IMR-90 (cell line): ENCODE data around the gene FEZ2. TPM values are rescaled to one million over a fixed set of nuclear protein-coding genes. Genes with fewer than 3 reads are reported as not detected.
A peak's percentile ranks its signal among the peaks of the same experiment; 100 is the strongest.

ENCODE experiments used
- ATAC-seq: fragments of 200-7000 bp; cut with Tn5 transposase; 2 replicates; pipeline ENCODE4 v1.9.1; 2020; ENCODE audit warnings: low read depth, mild to moderate bottlenecking, moderate library complexity
- BruUV-seq: library from RNA; stranded (reverse); fragments of 400-500 nt; replicated peaks from 2 replicates; lab custom pipeline; 2021; lab: Mats Ljungman, UMichigan
- CTCF ChIA-PET: fragments of 300-600 bp; formaldehyde crosslinking; extraction: SDS; loops from one replicate; lab custom pipeline; 2021; ENCODE audit warnings: antibody characterized with exemption; lab: Yijun Ruan, JAX
- POLR2A ChIA-PET: fragments of 300-600 bp; sonication (Branson Sonifier 250); formaldehyde crosslinking; loops from one replicate; lab custom pipeline; 2022; ENCODE audit warnings: antibody characterized with exemption; ENCODE audit not compliant: unreplicated experiment; lab: Charles Lee
- DNase-seq: peaks from one replicate; pipeline ENCODE4 v3.0.0; 2013
- H2AFZ ChIP-seq: replicated peaks from 2 replicates; pipeline ENCODE3; 2013; ENCODE audit warnings: low read length, mild to moderate bottlenecking; ENCODE audit not compliant: poor library complexity
- H2AK5ac ChIP-seq: 2 replicates; pipeline ENCODE4 v1.6.1; 2013; ENCODE audit warnings: low read depth, low read length, inconsistent platforms
- H2AK9ac ChIP-seq: replicated peaks from 2 replicates; pipeline ENCODE3; 2013; ENCODE audit warnings: mild to moderate bottlenecking, low read depth, low read length, moderate library complexity; ENCODE audit not compliant: poor library complexity
- H2BK120ac ChIP-seq: 2 replicates; pipeline ENCODE4 v1.6.1; 2013; ENCODE audit warnings: low read depth, low read length, inconsistent platforms
- H2BK15ac ChIP-seq: 3 replicates; pipeline ENCODE4 v1.6.1; 2013; ENCODE audit warnings: low read depth, low read length, inconsistent platforms
- H2BK20ac ChIP-seq: 2 replicates; pipeline ENCODE4 v1.6.1; 2013; ENCODE audit warnings: low read depth, mild to moderate bottlenecking, inconsistent platforms, low read length, moderate library complexity
- H2BK5ac ChIP-seq: 2 replicates; pipeline ENCODE4 v1.6.1; 2013; ENCODE audit warnings: mild to moderate bottlenecking, low read depth, low read length, inconsistent platforms; ENCODE audit not compliant: poor library complexity, severe bottlenecking
- H3K14ac ChIP-seq: replicated peaks from 2 replicates; pipeline ENCODE4 v1.6.1; 2013; ENCODE audit warnings: low read depth, low read length, inconsistent platforms
- H3K18ac ChIP-seq: 2 replicates; pipeline ENCODE4 v1.6.1; 2013; ENCODE audit warnings: low read depth, low read length, control low read depth
- H3K23ac ChIP-seq: 2 replicates; pipeline ENCODE4 v1.6.1; 2013; ENCODE audit warnings: low read depth, low read length, inconsistent platforms
- H3K27ac ChIP-seq: 2 replicates; pipeline ENCODE4 v1.5.1; 2013; ENCODE audit warnings: mild to moderate bottlenecking, control low read depth, low read length; ENCODE audit not compliant: insufficient read depth
- H3K27me3 ChIP-seq: 2 replicates; pipeline ENCODE4 v1.6.1; 2013; ENCODE audit warnings: low read length; ENCODE audit not compliant: control insufficient read depth, insufficient read depth
- H3K36me3 ChIP-seq: 2 replicates; pipeline ENCODE4 v1.6.1; 2013; ENCODE audit warnings: low read length, mixed read lengths; ENCODE audit not compliant: control insufficient read depth, insufficient read depth
- H3K4ac ChIP-seq: 2 replicates; pipeline ENCODE4 v1.6.1; 2013; ENCODE audit warnings: low read depth, low read length, inconsistent platforms
- H3K4me1 ChIP-seq: 2 replicates; pipeline ENCODE4 v1.6.1; 2013; ENCODE audit warnings: low read length, mixed read lengths; ENCODE audit not compliant: control insufficient read depth, insufficient read depth
- H3K4me2 ChIP-seq: 2 replicates; pipeline ENCODE4 v1.6.1; 2013; ENCODE audit warnings: low read depth, mild to moderate bottlenecking, control low read depth, low read length, moderate library complexity
- H3K4me3 ChIP-seq: 2 replicates; pipeline ENCODE4 v1.5.1; 2013; ENCODE audit warnings: low read depth, mild to moderate bottlenecking, control low read depth, low read length, moderate library complexity; ENCODE audit not compliant: insufficient read depth
- H3K56ac ChIP-seq: 2 replicates; pipeline ENCODE4 v1.6.1; 2013; ENCODE audit warnings: low read length, inconsistent platforms; ENCODE audit not compliant: insufficient read depth; ENCODE audit errors: extremely low read depth
- H3K79me1 ChIP-seq, 2 experiments: 2 replicates each; pipeline ENCODE4 v1.6.1; 2013; ENCODE audit warnings: low read length in 2 of 2, inconsistent platforms in 1 of 2, low read depth in 1 of 2
- H3K9ac ChIP-seq: 2 replicates; pipeline ENCODE4 v1.6.1; 2013; ENCODE audit warnings: low read depth, low read length, control low read depth
- H3K9me1 ChIP-seq: 2 replicates; pipeline ENCODE4 v1.6.1; 2013; ENCODE audit warnings: low read length, inconsistent platforms; ENCODE audit not compliant: insufficient read depth
- H3K9me3 ChIP-seq: 2 replicates; pipeline ENCODE4 v1.6.1; 2013; ENCODE audit warnings: low read length; ENCODE audit not compliant: control insufficient read depth, insufficient read depth
- H4K20me1 ChIP-seq: 2 replicates; pipeline ENCODE4 v1.6.1; 2013; ENCODE audit warnings: low read length, inconsistent platforms; ENCODE audit not compliant: insufficient read depth
- H4K5ac ChIP-seq: 2 replicates; pipeline ENCODE4 v1.6.1; 2013; ENCODE audit warnings: mild to moderate bottlenecking, low read depth, low read length, control low read depth
- H4K8ac ChIP-seq, 2 experiments: 2 replicates each; pipeline ENCODE4 v1.6.1; 2013; ENCODE audit warnings: low read depth in 2 of 2, low read length in 2 of 2, control low read depth in 1 of 2, inconsistent platforms in 1 of 2
- H4K91ac ChIP-seq: 2 replicates; pipeline ENCODE4 v1.6.1; 2013; ENCODE audit warnings: low read depth, low read length, inconsistent platforms; ENCODE audit not compliant: insufficient read depth
- BHLHE40 ChIP-seq: fragments of 150-350 bp; IDR thresholded peaks from 2 replicates; pipeline ENCODE4 v1.6.1; 2016; ENCODE audit warnings: mild to moderate bottlenecking, low read depth, low read length
- CEBPB ChIP-seq: IDR thresholded peaks from 2 replicates; pipeline ENCODE4 v1.6.1; 2012; ENCODE audit warnings: low read depth, low read length, improper control_type of control experiment
- CHD1 ChIP-seq: IDR thresholded peaks from 2 replicates; pipeline ENCODE4 v1.6.1; 2012; ENCODE audit warnings: low read depth, low read length, improper control_type of control experiment
- MAFK ChIP-seq: IDR thresholded peaks from 2 replicates; pipeline ENCODE4 v1.6.1; 2012; ENCODE audit warnings: low read depth, low read length, improper control_type of control experiment
- MXI1 ChIP-seq: IDR thresholded peaks from 2 replicates; pipeline ENCODE4 v1.6.1; 2012; ENCODE audit warnings: low read depth, mild to moderate bottlenecking, low read length, moderate library complexity, borderline replicate concordance
- RAD21 ChIP-seq: IDR thresholded peaks from 2 replicates; pipeline ENCODE4 v1.6.1; 2012; ENCODE audit warnings: low read length, improper control_type of control experiment
- RFX5 ChIP-seq: IDR thresholded peaks from 2 replicates; pipeline ENCODE4 v1.8.0; 2012; ENCODE audit warnings: low read depth, mild to moderate bottlenecking, low read length, moderate library complexity
- SMC3 ChIP-seq: fragments of 150-350 bp; IDR thresholded peaks from 2 replicates; pipeline ENCODE4 v1.6.1; 2016; ENCODE audit warnings: low read depth, mild to moderate bottlenecking, antibody characterized with exemption, low read length, moderate library complexity
- WGBS, 2 experiments: methylation state at CpG; one replicate each; pipeline versions ENCODE4 v1.1.5 to v1.1.7; 2013; ENCODE audit warnings: missing lambda C conversion rate in 2 of 2; ENCODE audit not compliant: insufficient read length in 1 of 2; ENCODE audit errors: extremely low coverage in 2 of 2; 5-methylcytosine and 5-hydroxymethylcytosine counted together
- dilution Hi-C: fragments of 300-500 bp; cut with HindIII; formaldehyde crosslinking; loops from one replicate; pipeline ENCODE4 v1.14.3; 2018; ENCODE audit warnings: low sequenced_read_pairs; ENCODE audit not compliant: unreplicated experiment
- in situ Hi-C: fragments of 300-500 bp; cut with MboI; formaldehyde crosslinking; loops from 3 replicates; pipeline ENCODE4 v1.14.3; 2019; ENCODE audit warnings: low sequenced_read_pairs, inconsistent platforms, mixed read lengths
- intact Hi-C: fragments of 100-400 bp; cut with micrococcal nuclease; formaldehyde crosslinking; loops from 2 replicates; pipeline ENCODE4 v1.10.0; 2022
- polyA plus RNA-seq, 3 experiments: library from polyadenylated mRNA; depleted of rRNA; stranded (reverse); fragments of >200 nt; gene quantifications; 2 replicates each; pipeline ENCODE4 v1.2.3, GENCODE V29; 2012; ENCODE audit warnings: low replicate concordance in 1 of 3
- total RNA-seq: library from RNA; depleted of rRNA; stranded (reverse); fragments of >200 nt; gene quantifications from 2 replicates; pipeline ENCODE4 v1.2.3, GENCODE V29; 2012
- TF ChIP-seq, protein P1 (sequence below): conservative IDR thresholded peaks from 2 replicates; pipeline ENCODE4 v1.5.1; 2012; ENCODE audit warnings: mild to moderate bottlenecking, low read depth, low read length, improper control_type of control experiment

FEZ2 gene
- total and polyA plus RNA-seq, 2 of the 4 experiments (the other 2 are of a cell fraction): 19.4 to 31.6 TPM

DNA sequence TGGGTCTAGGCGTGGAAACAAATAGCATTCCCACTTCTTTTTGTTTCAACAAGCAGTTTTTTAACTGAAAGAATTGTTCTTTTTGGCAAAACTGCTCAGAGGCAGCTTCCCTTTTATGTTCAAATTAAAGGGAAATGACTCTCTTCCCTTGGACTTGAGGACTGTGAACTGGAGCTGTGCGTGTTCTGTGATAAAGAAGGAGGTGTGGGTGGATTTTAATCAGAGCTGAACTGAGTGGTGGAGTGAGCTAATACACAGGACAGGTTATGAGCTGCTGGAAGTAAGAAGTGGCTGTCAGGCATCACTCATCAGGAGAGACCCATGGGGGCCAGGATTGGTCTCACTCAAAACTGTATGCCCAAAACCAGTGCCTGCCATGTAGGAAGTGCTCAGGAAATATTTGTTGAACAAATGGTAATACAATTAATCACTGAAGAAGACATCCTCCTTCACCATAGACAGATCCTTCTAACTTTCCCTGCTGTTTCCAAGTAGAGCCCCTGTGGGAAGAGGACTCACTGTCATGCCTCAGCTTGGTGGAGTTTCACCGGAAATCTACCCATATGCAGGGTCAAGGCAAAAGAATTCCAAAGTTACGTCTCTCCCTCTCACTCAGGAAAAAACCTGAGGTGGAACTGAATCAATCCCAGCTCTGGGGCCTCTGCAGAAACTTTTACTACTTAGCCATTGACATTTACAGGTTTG lies 55.9 kb downstream of the FEZ2 start (continued):
- no peak for TF ChIP-seq MXI1

DNA sequence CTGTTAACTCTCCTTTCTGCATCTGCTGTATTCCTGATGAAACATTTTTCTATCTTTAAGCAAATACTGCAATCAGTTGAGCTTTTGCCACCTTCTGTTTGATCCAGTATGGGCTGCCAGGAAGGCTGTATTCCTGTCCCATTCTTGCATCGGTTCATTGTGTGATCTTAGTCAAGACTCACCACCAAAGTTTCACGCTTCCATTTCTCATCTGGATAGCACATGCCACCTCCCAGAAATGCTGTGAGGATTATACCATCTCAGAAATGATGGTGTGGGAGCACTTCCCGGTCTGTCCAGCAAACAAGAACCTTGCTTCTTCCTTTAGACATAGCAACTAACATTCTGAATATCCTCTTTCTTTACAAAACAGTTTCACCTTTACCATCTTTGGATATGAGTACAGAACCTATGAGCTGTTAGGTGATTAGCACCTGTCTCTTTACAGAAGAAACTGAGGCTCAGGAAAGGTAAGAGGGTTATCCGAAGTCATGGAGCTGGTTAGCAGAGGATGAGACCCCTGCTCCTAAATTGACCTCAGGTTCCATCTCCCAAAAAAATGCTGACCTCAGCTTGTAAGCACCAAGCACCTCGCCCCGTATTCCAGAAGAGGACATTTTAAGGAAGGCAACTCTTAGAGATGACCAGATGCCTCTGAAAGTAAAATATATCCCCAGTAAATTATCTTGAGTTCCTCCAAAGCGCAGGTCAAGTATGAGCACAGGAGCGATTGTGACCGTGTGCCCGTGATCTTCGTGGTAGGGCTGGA lies 56.8 kb downstream of the FEZ2 start:
- no peak overlapping the region for H2BK120ac ChIP-seq
- no peak overlapping the region for H3K27ac ChIP-seq
- H3K18ac ChIP-seq: no peak overlapping the region
- in situ Hi-C loops: no loop called here
- dilution Hi-C loops: no loop called here
- no peak for DNase-seq
- H3K9ac ChIP-seq: no peak overlapping the region
- peak overlapping the region; percentile 66 for H2BK5ac ChIP-seq
- 100% methylated on average over 1 of the region's 11 CpGs; no CpG with 5 or more reads in 1 of the 2 experiments for WGBS, 2 experiments
- H3K79me1 ChIP-seq: peaks cover 14 to 72% of the 10 kb centered on the region in 2 experiments; a peak in 3 of 4 replicates
- no peak overlapping the region for H3K4me3 ChIP-seq
- POLR2A ChIA-PET: no interaction called here
- H3K9me3 ChIP-seq: no peaks in the 10 kb centered on the region
- peak overlapping the region in 1 of 2 experiments; percentile 31; a peak in 1 of 4 replicates for H4K8ac ChIP-seq
- TF ChIP-seq MXI1 (no peak), CEBPB (no peak), SMC3 (no peak), RFX5 (no peak), CHD1 (no peak), RAD21 (no peak), BHLHE40 (no peak), MAFK (peak; percentile 95)
- TF ChIP-seq, protein P1, sequence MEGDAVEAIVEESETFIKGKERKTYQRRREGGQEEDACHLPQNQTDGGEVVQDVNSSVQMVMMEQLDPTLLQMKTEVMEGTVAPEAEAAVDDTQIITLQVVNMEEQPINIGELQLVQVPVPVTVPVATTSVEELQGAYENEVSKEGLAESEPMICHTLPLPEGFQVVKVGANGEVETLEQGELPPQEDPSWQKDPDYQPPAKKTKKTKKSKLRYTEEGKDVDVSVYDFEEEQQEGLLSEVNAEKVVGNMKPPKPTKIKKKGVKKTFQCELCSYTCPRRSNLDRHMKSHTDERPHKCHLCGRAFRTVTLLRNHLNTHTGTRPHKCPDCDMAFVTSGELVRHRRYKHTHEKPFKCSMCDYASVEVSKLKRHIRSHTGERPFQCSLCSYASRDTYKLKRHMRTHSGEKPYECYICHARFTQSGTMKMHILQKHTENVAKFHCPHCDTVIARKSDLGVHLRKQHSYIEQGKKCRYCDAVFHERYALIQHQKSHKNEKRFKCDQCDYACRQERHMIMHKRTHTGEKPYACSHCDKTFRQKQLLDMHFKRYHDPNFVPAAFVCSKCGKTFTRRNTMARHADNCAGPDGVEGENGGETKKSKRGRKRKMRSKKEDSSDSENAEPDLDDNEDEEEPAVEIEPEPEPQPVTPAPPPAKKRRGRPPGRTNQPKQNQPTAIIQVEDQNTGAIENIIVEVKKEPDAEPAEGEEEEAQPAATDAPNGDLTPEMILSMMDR: no peak
- peaks cover 4% of the 10 kb centered on the region; the same call in 1 of the 2 replicates for H4K20me1 ChIP-seq
- peak overlapping the region; percentile 25; the same call in 1 of the 2 replicates for H3K23ac ChIP-seq
- no peak overlapping the region for H2AK9ac ChIP-seq
- no TSS peak for BruUV-seq
- ATAC-seq: no peak
- no peaks in the 10 kb centered on the region for H3K27me3 ChIP-seq
- H3K4ac ChIP-seq: no peak overlapping the region
- no peak overlapping the region for H4K5ac ChIP-seq
- H3K9me1 ChIP-seq: peaks cover 23% of the 10 kb centered on the region
- no peak overlapping the region for H2AK5ac ChIP-seq
- peaks cover 53% of the 10 kb centered on the region for H3K36me3 ChIP-seq
- peaks cover 12% of the 10 kb centered on the region for H3K4me1 ChIP-seq
- no peak overlapping the region for H2AFZ ChIP-seq
- no peak overlapping the region for H2BK20ac ChIP-seq
- no peak overlapping the region for H3K14ac ChIP-seq
- H2BK15ac ChIP-seq: no peak overlapping the region
- H3K4me2 ChIP-seq: no peak overlapping the region
- H4K91ac ChIP-seq: no peak overlapping the region
- H3K56ac ChIP-seq: no peak overlapping the region
- CTCF ChIA-PET: no interaction called here
- intact Hi-C loops: no loop called here
